Left lung (tissue), 10 donors: ENCODE results near the gene ZNF487. TPM values are rescaled to one million over a fixed set of nuclear protein-coding genes. Genes with fewer than 3 reads are reported as not detected.
"Not testable (repeated sequence)": the region's sequence is repeated elsewhere in the genome, so short reads cannot be mapped to it uniquely, and the experiment has no call there.

Experiments
- ATAC-seq: fragments of 200-7000 bp; cut with Tn5 transposase; one replicate; pipeline ENCODE4 v1.9.1; 2020; ENCODE audit warnings: moderate library complexity
- DNase-seq, 4 donors: peaks; one replicate each; pipeline ENCODE4 v3.0.0-alpha.2; 2013 to 2020
- H3K27ac ChIP-seq, 2 donors: fragments of 200-600 bp; sonication (generic) in 1 of 2; one replicate each; pipeline versions ENCODE4 v1.5.0 to v1.8.0; 2020 to 2021
- H3K27me3 ChIP-seq, 2 donors: fragments of 200-600 bp; sonication (generic) in 1 of 2; one replicate each; pipeline versions ENCODE4 v1.5.0 to v1.8.0; 2020 to 2021
- H3K36me3 ChIP-seq, 2 donors: fragments of 200-600 bp; sonication (generic) in 1 of 2; one replicate each; pipeline versions ENCODE4 v1.5.0 to v1.8.0; 2020 to 2021
- H3K4me1 ChIP-seq, 2 donors: fragments of 200-600 bp; one replicate each; pipeline ENCODE4 v1.8.0; 2021
- H3K4me3 ChIP-seq, 2 donors: fragments of 200-600 bp; sonication (generic) in 1 of 2; one replicate each; pipeline versions ENCODE4 v1.5.0 to v1.8.0; 2020 to 2021; ENCODE audit warnings: mild to moderate bottlenecking in 1 of 2
- H3K9me3 ChIP-seq, 2 donors: fragments of 200-600 bp; sonication (generic) in 1 of 2; one replicate each; pipeline versions ENCODE4 v1.5.0 to v1.8.0; 2020 to 2021
- intact Hi-C, 2 donors: fragments of 100-400 bp; cut with DNase I; formaldehyde crosslinking; loops; one replicate each; pipeline versions ENCODE4 v1.11.2 to v1.14.2; 2022
- polyA plus RNA-seq, 6 donors: library from polyadenylated mRNA; unstranded; fragments of 120-200 nt; gene quantifications; one replicate each; pipeline ENCODE4 v1.2.1, GENCODE V29; 2013; ENCODE audit not compliant: insufficient read length in 6 of 6
- total RNA-seq, 2 donors: library from RNA; stranded (reverse); fragmentation: NEBNext Ultra II Directional; extraction: Animal tissue kit (Norgen Biotek cat#: 25700); gene quantifications; one replicate each; pipeline ENCODE4 v1.2.1, GENCODE V29; 2021
- TF ChIP-seq, protein P1 (sequence below), 2 donors: fragments of 200-600 bp; sonication (generic) in 1 of 2; IDR thresholded peaks; one replicate each; pipeline versions ENCODE4 v1.5.0 to v1.8.0; 2021; ENCODE audit warnings: antibody characterized with exemption in 2 of 2
- donor health status: DM: no; HTN: yes; CAD: no.
- donor health status: DM: no; HTN: no; CAD: no.

Gene ZNF487
- total and polyA plus RNA-seq, 8 donors = 4.4 to 11.3 (median 9.4) TPM

DNA sequence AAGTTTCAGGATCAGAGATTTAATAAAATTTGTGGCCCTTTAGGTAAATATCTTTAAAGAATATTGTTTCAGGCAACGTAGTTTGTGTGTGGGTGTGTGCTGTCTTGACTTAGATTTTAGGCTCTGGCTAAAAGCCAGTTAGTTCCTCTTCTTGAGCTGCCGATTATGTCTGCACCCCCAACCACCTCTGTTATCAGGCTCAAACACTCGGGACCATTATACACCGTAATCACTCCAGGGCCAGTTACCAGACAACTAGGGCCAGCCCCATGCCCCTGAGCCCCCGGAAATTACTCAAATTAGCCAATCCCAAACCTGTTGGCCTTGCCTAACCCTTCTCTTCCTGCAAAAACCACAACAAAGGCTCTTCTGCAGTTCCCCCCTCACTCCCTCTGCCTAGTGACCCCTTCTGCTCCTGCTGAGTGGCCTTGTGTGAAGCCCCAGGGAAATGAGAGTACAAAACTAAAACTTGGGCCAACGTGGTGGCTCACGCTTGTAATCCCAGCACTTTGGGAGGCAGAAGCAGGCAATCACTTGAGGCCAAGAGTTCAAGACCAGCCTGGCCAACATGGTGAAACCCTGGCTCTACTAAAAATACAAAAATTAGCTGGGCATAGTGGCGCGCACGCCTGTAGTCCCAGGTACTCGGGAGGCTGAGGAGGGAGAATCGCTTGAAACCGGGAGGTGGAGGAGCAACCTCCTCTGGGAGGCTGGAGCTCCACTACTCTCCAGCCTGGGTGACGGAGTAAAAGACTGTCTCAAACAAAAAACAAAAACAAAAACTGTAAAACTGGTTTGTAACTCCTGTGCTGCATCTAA is 18.8 kb upstream of the ZNF487 start:
- DNase-seq (no peak), ATAC-seq (no peak)
- Histone ChIP-seq H3K4me3 (no peak overlapping the region), H3K27ac (peak overlapping the region; percentile 7 to 83), H3K4me1 (peaks cover 0 to 41% of the 10 kb centered on the region in 2 donors), H3K36me3 (no peaks in the 10 kb centered on the region), H3K9me3 (no peaks in the 10 kb centered on the region), H3K27me3 (no peaks in the 10 kb centered on the region)
- TF ChIP-seq, protein P1, sequence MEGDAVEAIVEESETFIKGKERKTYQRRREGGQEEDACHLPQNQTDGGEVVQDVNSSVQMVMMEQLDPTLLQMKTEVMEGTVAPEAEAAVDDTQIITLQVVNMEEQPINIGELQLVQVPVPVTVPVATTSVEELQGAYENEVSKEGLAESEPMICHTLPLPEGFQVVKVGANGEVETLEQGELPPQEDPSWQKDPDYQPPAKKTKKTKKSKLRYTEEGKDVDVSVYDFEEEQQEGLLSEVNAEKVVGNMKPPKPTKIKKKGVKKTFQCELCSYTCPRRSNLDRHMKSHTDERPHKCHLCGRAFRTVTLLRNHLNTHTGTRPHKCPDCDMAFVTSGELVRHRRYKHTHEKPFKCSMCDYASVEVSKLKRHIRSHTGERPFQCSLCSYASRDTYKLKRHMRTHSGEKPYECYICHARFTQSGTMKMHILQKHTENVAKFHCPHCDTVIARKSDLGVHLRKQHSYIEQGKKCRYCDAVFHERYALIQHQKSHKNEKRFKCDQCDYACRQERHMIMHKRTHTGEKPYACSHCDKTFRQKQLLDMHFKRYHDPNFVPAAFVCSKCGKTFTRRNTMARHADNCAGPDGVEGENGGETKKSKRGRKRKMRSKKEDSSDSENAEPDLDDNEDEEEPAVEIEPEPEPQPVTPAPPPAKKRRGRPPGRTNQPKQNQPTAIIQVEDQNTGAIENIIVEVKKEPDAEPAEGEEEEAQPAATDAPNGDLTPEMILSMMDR (IDR thresholded peaks at IDR 0.05) = no peak
- intact Hi-C loops = no loop called here

DNA sequence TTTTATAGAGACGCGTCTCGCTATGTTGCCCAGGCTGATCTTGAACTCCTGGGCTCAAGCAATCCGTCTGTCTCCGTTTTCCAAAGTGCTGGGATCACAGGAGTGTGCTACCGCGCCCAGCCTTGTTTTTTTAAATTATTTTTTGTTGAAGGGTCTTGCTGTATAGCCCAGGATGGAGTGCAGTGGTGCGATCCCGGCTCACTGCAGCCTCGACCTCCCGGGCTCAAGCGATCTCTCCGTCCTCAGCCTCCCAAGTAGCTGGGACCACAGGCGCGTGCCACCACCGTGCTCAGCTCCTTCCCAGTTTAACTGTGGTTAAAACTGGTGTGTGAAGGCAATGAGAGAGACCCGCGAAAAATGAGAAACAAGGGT is 16.9 kb upstream of the ZNF487 start:
- Histone ChIP-seq H3K4me1 (peaks cover 0 to 41% of the 10 kb centered on the region in 2 donors), H3K36me3 (no peaks in the 10 kb centered on the region), H3K9me3 (no peaks in the 10 kb centered on the region), H3K4me3 (peak overlapping the region; percentile 51 to 56), H3K27me3 (no peaks in the 10 kb centered on the region), H3K27ac (peak overlapping the region; percentile 99 to 100)
- TF ChIP-seq, protein P1 (IDR thresholded peaks at IDR 0.05) = no peak
- intact Hi-C loops = no loop called here
- DNase-seq (no peak), ATAC-seq (no peak)

DNA sequence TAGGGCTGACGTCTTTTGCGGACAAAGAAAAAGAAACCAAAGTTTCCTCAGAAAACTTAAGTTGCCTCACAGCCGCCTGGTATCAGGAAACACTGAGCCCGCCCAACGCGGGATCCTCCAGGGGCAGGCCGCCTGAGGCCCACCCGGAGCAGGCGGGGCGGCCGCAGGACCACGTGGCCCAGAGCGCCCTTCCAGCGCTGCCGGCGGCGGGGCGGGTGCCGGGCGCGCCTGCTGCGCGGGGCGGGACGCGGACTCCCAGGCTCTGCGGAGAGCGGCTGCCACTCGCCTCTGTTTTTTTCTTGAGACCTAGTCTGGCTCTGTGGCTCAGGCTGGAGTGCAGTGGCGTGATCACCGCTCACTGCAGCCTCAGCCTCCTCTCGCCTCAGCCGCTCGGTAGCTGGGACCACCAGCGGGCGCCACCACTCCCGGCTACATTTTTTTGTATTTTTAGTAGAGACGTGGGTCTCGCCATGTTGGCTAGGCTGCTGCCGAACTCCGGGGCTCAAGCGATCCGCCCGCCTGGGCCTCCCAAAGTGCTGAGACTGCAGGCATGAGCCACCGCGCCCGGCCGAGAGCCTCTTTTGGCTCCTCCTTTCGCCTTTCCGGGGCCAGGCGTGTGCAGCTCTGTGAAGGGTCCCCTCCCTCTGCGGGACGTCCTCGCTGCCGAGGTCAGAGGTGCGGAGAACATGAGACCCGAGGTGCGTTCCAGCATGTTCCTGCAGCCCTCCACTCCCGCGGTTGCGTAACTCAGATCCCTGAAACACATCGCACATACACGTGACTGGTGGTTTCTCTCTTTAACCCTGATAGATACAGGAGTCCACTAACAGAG is 16.3 kb upstream of the ZNF487 start:
- peak; percentile 81 to 96 (median 92) for DNase-seq
- intact Hi-C loops = no loop called here
- Histone ChIP-seq H3K4me3 (peak overlapping the region; percentile 51 to 56), H3K4me1 (peaks cover 0 to 41% of the 10 kb centered on the region in 2 donors), H3K9me3 (no peaks in the 10 kb centered on the region), H3K27me3 (no peaks in the 10 kb centered on the region), H3K27ac (peak overlapping the region; percentile 99 to 100), H3K36me3 (no peaks in the 10 kb centered on the region)
- TF ChIP-seq, protein P1 (IDR thresholded peaks at IDR 0.05) = no peak
- peak; percentile 98 for ATAC-seq

DNA sequence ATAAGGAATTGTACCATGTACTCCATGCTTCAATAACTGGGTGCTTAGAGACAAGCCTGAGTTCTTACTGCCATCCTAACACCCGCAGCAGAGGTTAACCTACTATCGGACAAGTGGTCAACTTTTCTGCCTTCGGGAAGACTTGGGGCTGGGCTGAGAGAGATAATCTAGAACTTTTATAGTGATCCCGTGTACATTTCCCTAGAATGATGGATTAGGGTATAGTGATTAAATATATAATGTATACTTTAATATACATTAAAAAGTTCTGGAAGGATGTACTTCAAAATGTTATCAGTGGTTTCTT is 15.8 kb upstream of the ZNF487 start:
- TF ChIP-seq, protein P1 (IDR thresholded peaks at IDR 0.05) = no peak
- ATAC-seq (no peak), DNase-seq (no peak)
- Histone ChIP-seq H3K4me3 (peak overlapping the region; percentile 51 to 56), H3K9me3 (no peaks in the 10 kb centered on the region), H3K36me3 (no peaks in the 10 kb centered on the region), H3K27me3 (no peaks in the 10 kb centered on the region), H3K27ac (peak overlapping the region; percentile 99 to 100), H3K4me1 (peaks cover 0 to 41% of the 10 kb centered on the region in 2 donors)
- intact Hi-C loops = no loop called here

DNA sequence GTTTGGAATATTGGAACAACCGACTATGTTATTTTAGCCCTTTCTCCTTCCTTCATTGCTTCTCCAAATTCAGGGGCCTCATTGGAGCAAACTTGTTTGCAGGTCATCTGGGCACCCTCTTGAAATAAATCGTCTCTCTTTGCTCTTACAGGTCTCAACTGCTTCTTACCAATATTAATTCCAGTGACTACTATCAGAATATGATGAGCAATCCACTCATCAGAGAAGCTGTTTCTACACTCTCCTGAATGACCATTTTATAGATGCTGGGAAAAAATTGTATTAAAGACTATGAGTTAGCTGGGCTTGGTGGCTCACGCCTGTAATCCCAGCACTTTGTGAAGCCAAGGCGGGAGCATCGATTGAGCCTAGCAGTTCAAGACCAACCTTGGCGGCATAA is 15.4 kb upstream of the ZNF487 start:
- DNase-seq (no peak), ATAC-seq (no peak)
- peaks cover 0 to 41% of the 10 kb centered on the region in 2 donors for H3K4me1 ChIP-seq
- H3K27me3 ChIP-seq = no peaks in the 10 kb centered on the region
- H3K4me3 ChIP-seq = peak overlapping the region in 1 of 2 donors; percentile 56
- no peaks in the 10 kb centered on the region for H3K36me3 ChIP-seq
- peak overlapping the region; percentile 99 to 100 for H3K27ac ChIP-seq
- TF ChIP-seq, protein P1 (IDR thresholded peaks at IDR 0.05) = no peak
- H3K9me3 ChIP-seq = no peaks in the 10 kb centered on the region
- intact Hi-C loops = no loop called here

DNA sequence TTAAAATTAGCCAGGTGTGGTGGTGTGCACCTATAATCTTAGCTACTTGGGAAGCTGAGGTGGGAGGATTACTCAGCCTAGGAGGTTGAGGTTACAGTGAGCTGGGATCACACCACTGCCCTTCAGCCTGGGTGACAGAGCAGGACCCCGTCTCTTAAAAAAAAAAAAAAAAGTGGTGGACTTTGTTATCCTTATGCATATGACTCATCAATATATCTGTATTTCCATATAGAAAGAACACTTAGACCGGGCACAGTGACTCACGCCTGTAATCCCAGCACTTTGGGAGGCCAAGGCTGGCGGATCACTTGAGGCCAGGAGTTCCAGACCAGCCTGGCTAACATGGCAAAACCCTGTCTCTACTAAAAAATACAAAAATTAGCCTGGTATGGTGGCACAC is 15.0 kb upstream of the ZNF487 start:
- H3K27me3 ChIP-seq, H3K4me3 ChIP-seq, ATAC-seq, intact Hi-C loops, DNase-seq, H3K36me3 ChIP-seq, H3K9me3 ChIP-seq, H3K27ac ChIP-seq: not testable (repeated sequence)
- peaks cover 0 to 41% of the 10 kb centered on the region in 2 donors for H3K4me1 ChIP-seq
